NB4 (cell line): Measurements from ENCODE around the gene GMDS.

Experiments
- MYC ChIP-seq: IDR thresholded peaks from 2 replicates; pipeline ENCODE4 v1.6.1; 2011; ENCODE audit warnings: low read depth, low read length
- POLR2A ChIP-seq: IDR thresholded peaks from 2 replicates; pipeline ENCODE4 v1.6.1; 2011; ENCODE audit warnings: mild to moderate bottlenecking; ENCODE audit not compliant: insufficient read length; ENCODE audit errors: extremely low read depth
- TF ChIP-seq, protein P1 (sequence below): IDR thresholded peaks from one replicate; pipeline ENCODE4 v1.5.1; 2012; ENCODE audit warnings: low read depth, low read length
- TF ChIP-seq, protein P2 (sequence below): IDR thresholded peaks from 2 replicates; pipeline ENCODE4 v1.6.1; 2011; ENCODE audit warnings: low read depth, low read length

- TF ChIP-seq, protein P1, sequence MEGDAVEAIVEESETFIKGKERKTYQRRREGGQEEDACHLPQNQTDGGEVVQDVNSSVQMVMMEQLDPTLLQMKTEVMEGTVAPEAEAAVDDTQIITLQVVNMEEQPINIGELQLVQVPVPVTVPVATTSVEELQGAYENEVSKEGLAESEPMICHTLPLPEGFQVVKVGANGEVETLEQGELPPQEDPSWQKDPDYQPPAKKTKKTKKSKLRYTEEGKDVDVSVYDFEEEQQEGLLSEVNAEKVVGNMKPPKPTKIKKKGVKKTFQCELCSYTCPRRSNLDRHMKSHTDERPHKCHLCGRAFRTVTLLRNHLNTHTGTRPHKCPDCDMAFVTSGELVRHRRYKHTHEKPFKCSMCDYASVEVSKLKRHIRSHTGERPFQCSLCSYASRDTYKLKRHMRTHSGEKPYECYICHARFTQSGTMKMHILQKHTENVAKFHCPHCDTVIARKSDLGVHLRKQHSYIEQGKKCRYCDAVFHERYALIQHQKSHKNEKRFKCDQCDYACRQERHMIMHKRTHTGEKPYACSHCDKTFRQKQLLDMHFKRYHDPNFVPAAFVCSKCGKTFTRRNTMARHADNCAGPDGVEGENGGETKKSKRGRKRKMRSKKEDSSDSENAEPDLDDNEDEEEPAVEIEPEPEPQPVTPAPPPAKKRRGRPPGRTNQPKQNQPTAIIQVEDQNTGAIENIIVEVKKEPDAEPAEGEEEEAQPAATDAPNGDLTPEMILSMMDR = no peak
- TF ChIP-seq POLR2A = no peak
- TF ChIP-seq, protein P2, sequence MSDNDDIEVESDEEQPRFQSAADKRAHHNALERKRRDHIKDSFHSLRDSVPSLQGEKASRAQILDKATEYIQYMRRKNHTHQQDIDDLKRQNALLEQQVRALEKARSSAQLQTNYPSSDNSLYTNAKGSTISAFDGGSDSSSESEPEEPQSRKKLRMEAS = no peak
- TF ChIP-seq MYC = no peak
Measured at GRCh38 chr6:1814279-1814678, 431.1 kb downstream of the GMDS start.
